ENCODE measurements around the gene TBX6.
A peak's percentile ranks its signal among the peaks of the same experiment; 100 is the strongest.
"Not testable (repeated sequence)": the region's sequence is repeated elsewhere in the genome, so short reads cannot be mapped to it uniquely, and the experiment has no call there.

The TBX6 gene

DNA sequence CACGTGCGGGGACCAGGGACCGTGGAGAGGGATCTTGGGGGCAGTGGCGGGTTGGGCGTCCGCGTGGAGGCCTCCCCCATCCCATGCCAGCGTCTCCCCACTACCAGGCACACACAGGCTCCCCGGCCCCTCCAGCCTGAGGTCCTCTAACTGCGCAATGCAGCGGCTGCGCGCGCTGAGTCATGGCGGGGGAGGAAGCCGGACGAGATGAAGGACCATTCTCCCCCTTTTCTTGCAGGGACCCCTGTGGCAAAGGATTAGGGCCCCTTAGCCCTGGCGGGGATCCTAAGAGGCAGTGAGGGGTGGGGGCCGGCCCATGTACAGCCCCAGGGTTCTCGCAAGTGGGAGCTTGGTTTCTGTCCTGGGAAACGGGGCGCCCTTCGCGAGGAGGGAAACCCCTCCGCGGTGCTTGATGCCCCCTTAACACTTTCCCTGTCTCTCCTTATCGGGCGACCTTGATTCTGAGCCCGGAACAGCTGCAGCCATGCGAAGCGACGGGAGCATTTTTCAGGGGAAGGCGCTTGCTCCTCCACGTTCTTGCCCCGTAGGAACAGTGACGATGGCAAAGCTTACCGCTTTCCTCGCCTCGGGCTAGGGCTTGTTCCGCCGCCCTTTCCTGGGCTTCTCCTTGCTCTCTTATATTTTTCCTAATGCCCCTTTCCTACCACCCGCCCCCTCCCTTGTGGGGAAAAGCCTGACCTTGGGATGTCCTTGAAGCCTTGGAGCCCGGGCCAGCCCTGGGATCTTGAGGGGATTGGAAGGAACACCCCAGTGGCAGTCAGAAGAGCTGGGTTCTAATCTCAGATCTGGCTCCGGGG lies 25.6 kb downstream of the TBX6 start:
- DNase-seq (ENCODE audit: low read depth in 2 of 2), result peak in 1 of 2 donors; percentile 36

DNA sequence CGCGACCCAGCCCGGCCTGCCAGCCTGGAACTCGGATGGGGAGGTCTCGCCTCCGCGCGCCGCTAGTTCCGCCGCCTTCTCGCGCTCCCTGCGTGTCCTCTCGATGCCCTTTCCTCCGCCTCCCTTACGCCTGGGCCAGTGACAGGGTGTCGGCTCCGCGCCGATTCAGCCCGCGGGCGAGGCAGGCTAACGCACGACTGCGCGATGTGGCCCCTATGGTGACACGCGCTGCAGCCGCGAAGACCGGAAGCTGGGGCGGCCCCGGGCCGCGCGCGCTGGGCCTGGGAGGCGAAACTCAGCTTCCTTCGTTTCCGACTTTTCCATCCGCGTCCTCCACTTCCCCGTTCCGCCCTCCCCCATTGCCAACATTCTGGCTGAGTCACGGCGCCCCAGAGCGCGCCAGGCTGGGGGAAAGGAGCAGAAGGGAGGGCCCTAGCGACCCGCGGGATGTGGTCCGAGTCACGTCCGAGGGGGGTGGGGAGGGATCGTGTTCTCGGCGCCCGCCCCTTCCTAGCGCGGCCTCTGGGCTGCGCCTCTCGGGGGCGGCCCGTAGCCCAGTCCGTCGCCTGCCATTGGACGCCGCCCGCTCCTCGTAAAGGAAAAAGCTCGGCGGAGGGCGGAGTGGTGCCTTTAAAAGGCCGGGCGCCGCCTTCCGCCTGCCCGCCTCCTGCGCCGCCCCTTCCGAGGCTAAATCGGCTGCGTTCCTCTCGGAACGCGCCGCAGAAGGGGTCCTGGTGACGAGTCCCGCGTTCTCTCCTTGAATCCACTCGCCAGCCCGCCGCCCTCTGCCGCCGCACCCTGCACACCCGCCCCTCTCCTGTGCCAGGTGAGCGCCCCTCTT lies 26.4 kb downstream of the TBX6 start, which contains the start of gene ALDOA:
ALDOA (plus strand) TSS at position 659 of the 841 bp plus-strand sequence. CDS start 1,138 bp downstream, outside the sequence.
- DNase-seq (ENCODE audit: low read depth in 2 of 2), result peak; percentile 91 to 93

DNA sequence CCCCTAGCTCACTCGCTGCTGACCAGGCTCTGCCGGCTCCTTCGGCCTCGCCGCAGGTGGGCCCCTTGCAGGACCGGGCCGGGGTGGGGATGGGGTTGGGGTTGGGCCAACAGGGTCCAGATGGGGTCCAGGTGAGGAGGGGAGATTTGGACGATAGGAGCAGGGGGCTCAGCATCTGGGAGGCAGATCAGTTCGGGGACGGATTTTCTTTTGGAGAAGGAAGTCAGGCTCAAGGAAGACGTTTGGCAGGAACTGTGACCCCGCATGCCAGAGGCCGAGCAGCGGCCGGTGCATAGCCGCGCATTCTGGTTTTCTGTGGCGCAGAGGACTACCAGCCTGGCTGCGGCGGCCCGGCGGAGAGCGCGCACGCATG lies 27.0 kb downstream of the TBX6 start:
- DNase-seq (ENCODE audit: low read depth in 2 of 2), result no peak

GRCh38 chr16:30063893-30064728 lies 27.6 kb downstream of the TBX6 start:
- peak; percentile 53 to 63 for DNase-seq (ENCODE audit: low read depth in 2 of 2)

GRCh38 chr16:30063278-30063892 lies 28.3 kb downstream of the TBX6 start:
- no peak for DNase-seq (ENCODE audit: low read depth in 2 of 2)

DNA sequence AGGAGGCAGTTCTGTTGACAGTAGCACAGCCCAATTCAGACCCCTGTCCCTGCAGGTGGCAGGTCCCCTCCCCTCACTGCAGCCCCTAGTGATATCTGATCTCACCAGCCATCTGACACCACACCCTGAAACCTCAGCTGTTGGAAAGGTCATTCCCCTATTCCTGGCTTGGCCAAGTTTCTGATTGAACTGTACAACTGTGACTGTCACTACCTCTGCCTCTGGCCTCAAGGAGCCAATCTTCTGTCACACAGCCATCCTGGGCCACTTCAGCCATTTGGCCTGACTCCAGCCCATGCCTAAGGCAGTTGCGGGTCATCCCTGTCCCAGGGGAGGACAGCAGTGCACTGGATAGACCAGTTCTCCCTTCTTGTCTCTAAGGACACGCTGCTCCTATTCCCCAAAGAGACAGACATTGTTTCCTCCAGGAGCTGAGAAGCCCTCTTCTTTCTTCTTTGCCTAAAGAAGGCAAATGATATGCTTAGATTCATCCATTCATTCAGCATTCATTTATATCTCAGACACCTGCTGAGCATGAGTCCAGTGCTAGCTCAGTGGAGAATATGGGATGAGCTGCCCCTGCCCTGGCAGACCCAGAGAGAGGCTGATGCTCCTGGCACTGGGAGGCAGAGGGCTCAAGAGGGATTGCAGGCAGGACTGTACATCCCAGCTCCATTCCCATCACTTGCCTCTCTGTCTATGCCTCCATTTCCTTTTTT lies 30.7 kb downstream of the TBX6 start:
- no peak for DNase-seq (ENCODE audit: low read depth in 2 of 2)

GRCh38 chr16:30060346-30060745 lies 31.4 kb downstream of the TBX6 start:
- DNase-seq (ENCODE audit: low read depth in 2 of 2), result no peak

- peak in 1 of 2 donors; percentile 31 for DNase-seq (ENCODE audit: low read depth in 2 of 2)
Measured at GRCh38 chr16:30054959-30055553, 36.7 kb downstream of the TBX6 start.

DNA sequence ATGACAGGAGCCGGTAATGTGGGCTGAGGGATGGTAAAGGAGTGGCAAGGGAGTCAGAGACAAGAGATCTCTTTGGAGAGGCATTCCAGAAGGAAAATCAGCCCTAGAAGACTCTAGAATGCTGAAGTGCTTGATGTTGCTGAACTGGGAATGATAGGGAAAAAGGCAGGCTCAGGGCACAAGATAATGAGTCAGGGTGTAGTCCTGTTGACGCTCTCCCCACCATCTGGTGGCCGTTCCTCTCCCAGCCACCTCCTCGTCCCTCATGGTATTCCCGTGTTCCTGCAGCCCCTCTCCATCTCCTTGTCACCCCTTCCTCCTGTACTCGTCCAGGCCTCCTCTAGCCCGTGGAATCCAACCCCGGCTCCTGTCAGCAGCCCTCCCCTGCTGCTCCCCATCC lies 37.3 kb downstream of the TBX6 start:
- no peak for DNase-seq (ENCODE audit: low read depth in 2 of 2)

- DNase-seq (ENCODE audit: low read depth in 2 of 2), result no peak
Measured at GRCh38 chr16:30053376-30054015, 38.2 kb downstream of the TBX6 start.

DNA sequence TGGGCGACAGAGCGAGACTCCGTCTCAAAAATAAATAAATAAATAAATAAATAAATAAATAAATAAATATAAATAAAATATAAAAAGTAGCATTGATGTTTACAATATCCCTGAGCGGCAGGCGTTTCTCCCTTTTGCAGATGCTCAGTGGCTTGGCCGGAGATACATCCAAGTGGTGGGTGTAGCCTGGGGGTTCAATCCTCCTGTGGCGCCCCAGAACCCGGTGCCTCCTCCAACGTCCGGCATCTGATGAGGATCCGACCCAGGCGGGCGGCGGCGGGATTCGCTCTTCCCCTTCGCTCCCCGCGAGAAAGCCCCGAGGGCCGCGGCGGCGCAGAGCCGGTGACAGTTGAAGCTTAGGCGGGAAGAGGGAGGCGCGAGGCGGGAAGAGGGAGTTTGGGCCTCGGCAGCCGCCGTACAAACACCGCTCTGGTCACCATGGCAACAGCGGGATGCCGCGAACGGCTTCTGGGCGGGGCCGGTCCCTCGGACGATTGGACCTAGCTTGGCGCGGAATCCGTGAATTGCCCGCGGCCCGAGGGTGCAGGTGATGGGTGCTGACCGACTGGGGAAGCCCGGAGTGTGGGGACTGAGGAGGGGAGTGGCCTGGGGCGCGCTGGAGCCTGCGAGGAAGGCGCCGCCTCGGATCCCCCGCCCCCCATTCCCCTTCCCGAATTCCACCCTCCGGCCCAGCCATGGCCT lies 38.9 kb downstream of the TBX6 start:
- peak; percentile 85 to 88 for DNase-seq (ENCODE audit: low read depth in 2 of 2)

DNA sequence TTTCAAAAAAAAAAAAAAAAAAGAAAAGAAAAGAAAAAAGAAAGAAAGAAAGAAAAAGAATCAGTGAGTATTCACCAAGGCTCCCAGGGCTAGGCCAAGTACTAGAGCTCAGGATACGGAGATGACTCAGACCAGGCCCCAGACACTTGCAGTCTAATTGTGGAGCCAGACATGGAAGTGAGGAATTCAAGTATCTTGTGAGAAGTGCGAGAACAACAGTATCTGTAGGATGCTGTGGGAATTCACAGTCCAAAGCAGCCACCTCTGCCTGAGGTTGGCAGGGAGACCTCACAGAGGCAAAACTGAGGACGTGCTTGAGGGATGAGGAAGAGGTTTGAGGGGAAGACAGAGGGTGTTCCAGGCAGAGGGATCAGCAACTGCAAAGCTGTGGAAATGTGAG lies 40.2 kb downstream of the TBX6 start:
- no peak for DNase-seq (ENCODE audit: low read depth in 2 of 2)

DNA sequence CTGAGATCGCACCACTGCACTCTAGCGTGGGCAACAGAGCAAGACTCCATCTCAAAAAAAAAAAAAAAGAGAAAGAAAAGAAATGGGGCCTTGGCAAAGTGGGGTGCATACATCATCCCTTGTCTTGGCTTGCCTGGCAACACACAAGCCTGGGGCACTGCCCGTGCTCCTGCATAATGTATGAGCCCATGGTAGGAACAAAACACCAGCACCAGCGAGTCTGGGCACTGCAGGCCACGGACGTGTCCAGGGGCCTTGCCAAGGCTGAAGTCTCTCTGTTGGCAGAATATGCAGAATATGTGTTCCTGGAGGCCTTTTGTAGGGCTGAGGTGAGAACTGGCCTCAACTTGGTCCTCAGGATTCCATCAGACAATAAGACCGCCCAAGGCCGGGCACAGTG lies 41.9 kb downstream of the TBX6 start:
- no peak for DNase-seq (ENCODE audit: low read depth in 2 of 2)

- no peak for DNase-seq (ENCODE audit: low read depth in 2 of 2)
Measured at GRCh38 chr16:30046588-30046987, 45.1 kb downstream of the TBX6 start.

GRCh38 chr16:30046178-30046577 lies 45.5 kb downstream of the TBX6 start:
- DNase-seq (ENCODE audit: low read depth in 2 of 2), result no peak

- DNase-seq (ENCODE audit: low read depth in 2 of 2), result no peak
Measured at GRCh38 chr16:30041841-30042240, 49.9 kb downstream of the TBX6 start.

DNA sequence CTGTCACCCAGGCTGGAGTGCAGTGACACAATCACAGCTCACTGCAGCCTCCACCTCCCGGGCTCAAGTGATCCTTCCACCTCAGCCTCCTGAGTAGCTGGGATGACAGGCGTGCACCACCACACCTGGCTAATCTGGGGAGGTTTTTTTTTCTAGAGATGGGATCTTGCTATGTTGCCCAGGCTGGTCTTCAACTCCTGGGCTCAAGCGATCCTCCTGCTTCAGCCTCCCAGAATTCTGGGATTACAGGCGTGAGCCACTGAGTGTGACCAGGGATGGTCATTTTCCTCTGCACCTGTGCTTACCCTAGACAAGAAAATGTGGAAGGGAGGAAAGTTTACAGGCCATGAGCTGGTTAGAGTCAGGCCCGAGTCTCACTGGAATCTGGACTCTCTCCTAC lies 51.0 kb downstream of the TBX6 start:
- DNase-seq (ENCODE audit: low read depth in 2 of 2), result not testable (repeated sequence)

- no peak for DNase-seq (ENCODE audit: low read depth in 2 of 2)
Measured at GRCh38 chr16:30040221-30040620, 51.5 kb downstream of the TBX6 start.
